Activated CD4-positive, alpha-beta T cell treated with anti-CD3 and anti-CD28 coated beads, Interleukin-2, amount 50 U/mL, for 24 hours (primary cell): ENCODE data around the gene RNF20.
"Not testable (repeated sequence)": the region's sequence is repeated elsewhere in the genome, so short reads cannot be mapped to it uniquely, and the experiment has no call there.

Experiments
- DNase-seq, 2 donors: peaks; one replicate each; pipeline ENCODE4 v3.0.0-alpha.2; 2020; ENCODE audit warnings: low read depth in 1 of 2, low spot score in 1 of 2

RNF20 gene

DNA sequence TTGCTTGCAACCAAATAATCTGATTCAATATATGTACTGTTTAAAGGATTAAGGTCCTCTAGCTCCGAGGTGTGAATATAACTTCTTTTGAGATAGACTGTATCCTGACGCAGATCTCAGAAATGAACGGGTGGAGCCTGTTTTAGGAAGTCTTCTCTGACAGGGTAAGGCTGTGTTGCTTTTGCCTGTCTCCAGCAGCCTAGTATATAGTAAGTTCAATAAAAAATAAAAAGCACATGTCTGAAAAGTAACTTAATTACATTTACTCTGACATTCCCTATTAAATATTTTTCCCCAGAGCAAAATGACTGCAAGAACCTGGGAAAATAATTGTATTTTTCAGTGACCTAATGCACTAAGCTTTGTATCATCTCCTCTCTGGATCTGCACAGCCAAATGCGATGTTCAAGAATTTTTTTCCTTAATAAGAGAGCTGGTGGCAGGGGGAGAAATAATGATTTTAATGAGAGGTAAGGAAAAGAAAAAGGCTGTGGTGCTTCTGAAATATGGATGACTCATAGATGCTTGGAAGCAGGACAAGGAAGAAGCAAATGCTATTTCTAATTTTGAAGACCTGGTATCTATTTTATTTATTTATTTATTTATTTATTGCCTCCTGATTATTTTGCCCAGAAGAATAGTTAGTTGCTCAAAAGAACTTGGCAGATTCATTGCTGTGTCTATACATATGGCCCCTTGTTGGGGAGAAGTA lies 53.8 kb downstream of the RNF20 start:
- DNase-seq, result no peak

- not testable (repeated sequence) for DNase-seq
Observed at GRCh38 chr9:101590074-101590473, 56.4 kb downstream of the RNF20 start.

DNA sequence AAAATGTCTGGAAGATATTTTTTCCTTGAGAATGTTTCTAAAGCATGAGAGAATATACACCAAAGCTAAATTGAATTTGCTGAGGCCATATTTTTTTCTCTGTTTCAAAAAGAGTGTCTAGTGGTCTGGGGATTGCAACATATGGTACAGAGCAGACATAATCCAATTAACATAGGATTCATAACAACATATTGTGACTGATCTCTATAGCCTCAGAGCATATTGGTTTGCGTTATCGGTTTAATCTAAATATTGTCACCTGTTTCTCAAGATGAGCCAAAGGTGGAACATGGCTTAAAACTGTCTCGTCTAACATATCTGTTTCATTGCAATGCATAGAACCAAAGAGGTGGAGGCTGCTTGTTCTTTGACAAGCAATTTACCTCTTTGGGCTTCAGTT lies 57.2 kb downstream of the RNF20 start:
- DNase-seq, result no peak

DNA sequence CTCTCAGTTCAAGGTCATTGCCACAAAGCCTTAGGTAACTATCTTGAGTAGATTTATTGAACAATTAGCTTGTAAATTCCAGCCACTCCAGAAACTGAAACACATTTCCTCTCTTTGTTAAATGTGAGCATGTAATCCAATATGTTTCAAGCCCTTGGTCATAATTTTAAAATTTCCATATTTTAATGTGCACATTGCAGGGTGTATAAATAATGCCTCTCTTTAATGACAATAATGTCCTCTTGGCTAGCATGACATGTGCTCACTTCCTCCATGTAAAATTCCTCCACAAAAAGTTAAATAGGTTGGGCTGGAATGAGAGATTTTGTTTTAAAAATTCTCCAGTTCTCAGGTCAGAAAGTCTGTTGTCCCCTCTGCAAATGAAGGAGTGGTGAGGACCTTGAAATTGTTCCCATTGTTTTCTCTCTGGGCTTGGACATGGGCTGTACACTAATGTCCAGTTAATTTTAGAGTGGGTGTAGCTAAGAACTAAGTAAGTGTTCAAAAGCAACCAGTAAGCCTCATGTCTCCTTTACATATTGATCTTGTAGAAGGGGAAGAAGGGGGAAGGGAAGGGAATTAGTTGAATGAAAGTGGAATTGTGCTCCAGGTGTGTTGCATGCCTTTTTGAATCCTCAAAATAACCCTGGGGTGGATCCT lies 58.3 kb downstream of the RNF20 start:
- no peak for DNase-seq

DNA sequence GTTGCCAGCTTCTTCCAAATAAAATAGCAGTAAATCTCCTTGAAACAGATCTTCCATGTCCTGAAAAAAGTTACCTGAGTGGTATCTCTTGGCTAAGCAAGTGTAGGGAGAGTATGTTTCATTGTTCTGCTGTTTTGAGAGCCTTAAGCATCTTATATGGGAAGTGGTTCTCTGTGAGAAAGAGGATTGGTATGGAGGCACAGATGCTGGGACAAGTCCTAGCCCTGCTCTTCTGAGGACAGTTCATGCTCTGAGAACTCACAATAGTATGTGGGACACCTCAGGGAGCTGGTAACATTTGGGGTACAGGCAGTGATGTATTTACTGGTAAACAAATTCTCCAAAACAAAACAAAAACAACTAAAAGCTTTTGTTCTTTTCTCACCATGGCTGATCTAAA lies 59.1 kb downstream of the RNF20 start:
- no peak for DNase-seq

DNA sequence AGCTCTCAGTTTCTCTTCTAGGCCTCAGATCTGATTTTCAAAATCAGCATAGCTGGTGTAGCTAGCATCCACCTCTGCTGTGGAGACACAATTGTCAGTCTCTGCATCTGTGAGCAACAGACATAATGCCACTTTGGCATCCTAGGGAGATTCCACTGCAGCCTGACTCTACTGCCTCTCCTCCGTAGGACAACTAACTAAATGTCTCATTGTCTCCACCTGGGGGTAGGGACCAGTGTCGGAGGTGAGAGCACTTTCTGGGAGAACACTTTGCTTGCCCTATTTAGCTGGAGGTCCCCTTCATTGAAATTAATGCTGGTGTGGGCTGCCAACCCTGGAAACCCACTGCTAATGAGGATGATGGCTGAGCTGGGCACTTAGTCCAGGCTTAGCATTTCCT lies 59.7 kb downstream of the RNF20 start:
- no peak for DNase-seq

DNA sequence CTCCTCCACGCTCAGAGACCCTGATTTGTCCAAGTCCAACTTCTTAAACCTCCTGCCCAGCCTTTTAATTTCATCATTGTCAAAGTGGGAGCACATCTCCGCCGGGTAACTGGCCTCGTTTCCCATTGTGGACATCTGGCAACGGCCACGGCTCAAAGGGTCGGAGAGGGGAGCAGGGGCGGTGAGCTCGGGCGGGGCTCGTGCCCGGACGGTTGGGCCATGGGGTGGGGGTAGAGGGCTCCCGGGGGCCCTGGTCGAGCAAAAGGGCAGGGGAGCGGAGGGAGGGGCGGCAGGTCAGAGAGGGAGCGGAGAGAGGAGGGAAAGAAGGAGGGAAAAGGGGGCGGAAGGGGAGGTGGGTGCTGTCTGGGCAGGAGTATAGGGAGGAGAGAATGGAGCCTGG lies 61.1 kb downstream of the RNF20 start, which contains the start of gene PPP3R2:
Gene PPP3R2, minus strand, starts transcription at position 174 of the 400 bp plus-strand sequence. Its CDS starts 48 bp downstream, at position 126.
- no peak for DNase-seq

- no peak for DNase-seq
Observed at GRCh38 chr9:101601904-101602765, 68.5 kb downstream of the RNF20 start.

GRCh38 chr9:101604296-101604695 lies 70.6 kb downstream of the RNF20 start:
- no peak for DNase-seq

DNA sequence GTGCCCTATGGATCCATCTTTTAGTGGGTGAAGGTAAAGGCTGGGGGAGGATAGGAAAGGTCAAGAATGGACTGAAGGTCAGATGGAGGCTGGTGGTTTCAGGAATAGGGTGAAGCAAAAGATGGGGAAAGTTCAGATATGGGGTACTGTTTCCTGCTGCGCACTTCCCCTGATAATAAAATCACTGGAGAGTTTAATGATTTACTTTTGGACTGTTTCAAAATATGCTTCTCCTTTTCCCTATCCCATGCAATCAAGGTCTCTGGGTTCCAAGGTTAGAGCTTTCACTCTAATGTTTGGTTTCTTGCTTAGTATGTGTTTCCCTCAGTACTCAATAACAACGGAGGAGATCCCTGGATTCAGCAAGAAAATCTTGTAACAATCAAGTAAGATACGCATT lies 71.9 kb downstream of the RNF20 start:
- no peak for DNase-seq
